ENCODE results near the gene ZSCAN30. TPM values are rescaled to one million over a fixed set of nuclear protein-coding genes. Genes with fewer than 3 reads are reported as not detected.
A peak's percentile ranks its signal among the peaks of the same experiment; 100 is the strongest.

ZSCAN30 gene
- total and polyA plus RNA-seq, 2 of the 13 experiments (the other 11 are each of a cell fraction or from before 2014, with no cell fraction given) = 7.4 to 7.7 TPM

GRCh38 chr18:35290094-35290735 lies at the start of gene ZSCAN30 (continued):
- TF ChIP-seq GMEB2 (CRISPR knock-in tag; IDR thresholded peaks at IDR 0.05; ENCODE audit: low read depth) = no peak
- TF ChIP-seq SCMH1 (CRISPR knock-in tag; IDR thresholded peaks at IDR 0.05; ENCODE audit: borderline replicate concordance) = no peak
- peak; percentile 86; the same call in 1 of the 2 replicates for TF ChIP-seq POGK (CRISPR knock-in tag; conservative IDR thresholded peaks at IDR 0.05)
- peak; percentile 97 for TF ChIP-seq NFIB (CRISPR knock-in tag; IDR thresholded peaks at IDR 0.05; ENCODE audit: borderline replicate concordance)
- TF ChIP-seq SSRP1 (CRISPR knock-in tag; IDR thresholded peaks at IDR 0.05) = no peak
- TF ChIP-seq ZNF280D (CRISPR knock-in tag; IDR thresholded peaks at IDR 0.05) = peak; percentile 57; the same call in 1 of the 2 replicates
- TF ChIP-seq YEATS4 (CRISPR knock-in tag; IDR thresholded peaks at IDR 0.05; ENCODE audit: borderline replicate concordance) = peak; percentile 84
- TF ChIP-seq KDM5B (CRISPR knock-in tag; IDR thresholded peaks at IDR 0.05; ENCODE audit: borderline replicate concordance) = peak; percentile 98; the same call in 1 of the 2 replicates
- TF ChIP-seq REPIN1 (CRISPR knock-in tag; IDR thresholded peaks at IDR 0.05; ENCODE audit: borderline replicate concordance, low read depth) = peak; percentile 73; the same call in 1 of the 2 replicates
- TF ChIP-seq ZGPAT (CRISPR knock-in tag; IDR thresholded peaks at IDR 0.05) = peak; percentile 90
- TF ChIP-seq SP1 (IDR thresholded peaks at IDR 0.05) = no peak
- peak; percentile 54; the same call in 1 of the 2 replicates for TF ChIP-seq SP1 (CRISPR knock-in tag; IDR thresholded peaks at IDR 0.05)
- TF ChIP-seq NFATC3 (CRISPR knock-in tag; IDR thresholded peaks at IDR 0.05) = no peak
- peak; percentile 69 for TF ChIP-seq RBM39 (IDR thresholded peaks at IDR 0.05; ENCODE audit: low read depth, low read length, poor library complexity, severe bottlenecking)
- peak; percentile 96 for TF ChIP-seq KAT8 (CRISPR knock-in tag; IDR thresholded peaks at IDR 0.05)
- TF ChIP-seq NR3C1 (CRISPR knock-in tag; IDR thresholded peaks at IDR 0.05) = no peak
- TF ChIP-seq AFF4 (CRISPR knock-in tag; IDR thresholded peaks at IDR 0.05) = no peak

All from HepG2 (cell line).